Parathyroid adenoma (tissue), 2 donors: Measurements from ENCODE around the gene LIMS2.

Experiments
- H2AFZ ChIP-seq: fragments of 300-600 bp; sonication (generic); one replicate; pipeline ENCODE4 v1.7.0; 2017; ENCODE audit warnings: antibody characterized with exemption, mild to moderate bottlenecking
- H3K27ac ChIP-seq: fragments of 300-600 bp; sonication (generic); one replicate; pipeline ENCODE4 v1.7.0; 2017
- H3K27me3 ChIP-seq: fragments of 300-600 bp; sonication (generic); one replicate; pipeline ENCODE4 v1.7.0; 2017; ENCODE audit warnings: low read length; ENCODE audit not compliant: control insufficient read depth, insufficient read depth
- H3K36me3 ChIP-seq: fragments of 300-600 bp; sonication (generic); one replicate; pipeline ENCODE4 v1.7.0; 2017; ENCODE audit warnings: low read length; ENCODE audit not compliant: control insufficient read depth, insufficient read depth
- H3K4me1 ChIP-seq: fragments of 300-600 bp; sonication (generic); one replicate; pipeline ENCODE4 v1.7.0; 2017; ENCODE audit warnings: control low read depth
- H3K4me2 ChIP-seq: fragments of 300-600 bp; sonication (generic); one replicate; pipeline ENCODE4 v1.7.0; 2017; ENCODE audit warnings: low read length
- H3K4me3 ChIP-seq: fragments of 300-600 bp; sonication (generic); one replicate; pipeline ENCODE4 v1.7.0; 2017; ENCODE audit warnings: low read depth, low read length
- H3K79me2 ChIP-seq: fragments of 300-600 bp; sonication (generic); one replicate; pipeline ENCODE4 v1.7.0; 2017; ENCODE audit warnings: control low read depth
- H3K9ac ChIP-seq: fragments of 300-600 bp; sonication (generic); one replicate; pipeline ENCODE4 v1.7.0; 2017; ENCODE audit warnings: mild to moderate bottlenecking
- H3K9me3 ChIP-seq: fragments of 300-600 bp; sonication (generic); one replicate; pipeline ENCODE4 v1.7.0; 2017; ENCODE audit warnings: low read length; ENCODE audit not compliant: control insufficient read depth
- CTCF ChIP-seq: fragments of 300-600 bp; sonication (generic); IDR thresholded peaks from one replicate; pipeline ENCODE4 v1.7.0; 2017; ENCODE audit warnings: antibody characterized with exemption, mild to moderate bottlenecking
- donor health status: primary hyperparathyroidism.

Gene LIMS2

GRCh38 chr2:127649684-127650040 lies 25.7 kb downstream of the LIMS2 start:
- Histone ChIP-seq H3K9ac (no peak overlapping the region), H3K9me3 (no peaks in the 10 kb centered on the region), H3K4me1 (no peaks in the 10 kb centered on the region), H3K36me3 (no peaks in the 10 kb centered on the region), H2AFZ (peak overlapping the region; percentile 23), H3K27ac (no peak overlapping the region), H3K4me2 (no peak overlapping the region), H3K4me3 (no peak overlapping the region), H3K79me2 (no peaks in the 10 kb centered on the region), H3K27me3 (no peaks in the 10 kb centered on the region)
- TF ChIP-seq CTCF: peak; percentile 81

- Histone ChIP-seq H3K9ac (no peak overlapping the region), H3K27me3 (no peaks in the 10 kb centered on the region), H2AFZ (no peak overlapping the region), H3K9me3 (no peaks in the 10 kb centered on the region), H3K4me2 (no peak overlapping the region), H3K36me3 (no peaks in the 10 kb centered on the region), H3K4me3 (no peak overlapping the region), H3K79me2 (no peaks in the 10 kb centered on the region), H3K4me1 (no peaks in the 10 kb centered on the region), H3K27ac (no peak overlapping the region)
- no peak for TF ChIP-seq CTCF
These were observed 26.2 kb downstream of the LIMS2 start for GRCh38 chr2:127649100-127649611.

GRCh38 chr2:127648321-127648720 lies 27.0 kb downstream of the LIMS2 start:
- Histone ChIP-seq H3K4me1 (no peaks in the 10 kb centered on the region), H3K9me3 (no peaks in the 10 kb centered on the region), H2AFZ (no peak overlapping the region), H3K79me2 (no peaks in the 10 kb centered on the region), H3K27ac (no peak overlapping the region), H3K36me3 (no peaks in the 10 kb centered on the region), H3K4me3 (no peak overlapping the region), H3K9ac (no peak overlapping the region), H3K27me3 (no peaks in the 10 kb centered on the region), H3K4me2 (no peak overlapping the region)
- no peak for TF ChIP-seq CTCF

GRCh38 chr2:127647242-127648190 lies 27.8 kb downstream of the LIMS2 start:
- H2AFZ ChIP-seq: no peak overlapping the region
- no peaks in the 10 kb centered on the region for H3K27me3 ChIP-seq
- H3K4me3 ChIP-seq: no peak overlapping the region
- H3K9me3 ChIP-seq: no peaks in the 10 kb centered on the region
- H3K9ac ChIP-seq: no peak overlapping the region
- TF ChIP-seq CTCF: no peak
- no peak overlapping the region for H3K4me2 ChIP-seq
- H3K36me3 ChIP-seq: no peaks in the 10 kb centered on the region
- no peaks in the 10 kb centered on the region for H3K4me1 ChIP-seq
- H3K79me2 ChIP-seq: no peaks in the 10 kb centered on the region
- H3K27ac ChIP-seq: no peak overlapping the region
